Activated CD8-positive, alpha-beta memory T cell treated with anti-CD3 and anti-CD28 coated beads, Interleukin-2, amount 10 ng/mL, durations not matched to agents 7 days and 5 days (primary cell): ENCODE results near the gene CYFIP1. TPM values are rescaled to one million over a fixed set of nuclear protein-coding genes. Genes with fewer than 3 reads are reported as not detected.
"Not testable (repeated sequence)": the region's sequence is repeated elsewhere in the genome, so short reads cannot be mapped to it uniquely, and the experiment has no call there.

Source experiments
- ATAC-seq: fragments of 150-1000 bp; cut with Tn5 transposase; one replicate; pipeline ENCODE4 v1.10.0; 2021; ENCODE audit warnings: moderate library complexity
- CTCF ChIA-PET: fragments of 350-600 bp; sonication (Branson Sonifier 250); formaldehyde crosslinking; loops from one replicate; lab custom pipeline; 2021; ENCODE audit warnings: antibody characterized with exemption; lab: Charles Lee
- DNase-seq: peaks from one replicate; pipeline ENCODE4 v3.0.0-alpha.2; 2020
- H3K27ac Mint-ChIP-seq: one replicate; pipeline ENCODE4 v1.8.0; 2021; ENCODE audit warnings: mild to moderate bottlenecking, mixed read lengths
- H3K27me3 Mint-ChIP-seq: one replicate; pipeline ENCODE4 v1.8.0; 2021; ENCODE audit warnings: mixed read lengths
- H3K36me3 Mint-ChIP-seq: one replicate; pipeline ENCODE4 v1.8.0; 2021; ENCODE audit warnings: mild to moderate bottlenecking, mixed read lengths
- H3K4me1 Mint-ChIP-seq: one replicate; pipeline ENCODE4 v1.8.0; 2021; ENCODE audit warnings: mixed read lengths
- H3K4me3 Mint-ChIP-seq: one replicate; pipeline ENCODE4 v1.8.0; 2021; ENCODE audit warnings: mild to moderate bottlenecking, moderate library complexity, mixed read lengths
- H3K9me3 Mint-ChIP-seq: one replicate; pipeline ENCODE4 v1.8.0; 2022; ENCODE audit warnings: low read depth, mixed read lengths
- total RNA-seq, 2 experiments: library from RNA; stranded (reverse); gene quantifications; one replicate each; pipeline ENCODE4 v1.2.3, GENCODE V29; 2021

CYFIP1 gene
- total RNA-seq = 10 to 100 TPM; 12.3 to 21.2 TPM

DNA sequence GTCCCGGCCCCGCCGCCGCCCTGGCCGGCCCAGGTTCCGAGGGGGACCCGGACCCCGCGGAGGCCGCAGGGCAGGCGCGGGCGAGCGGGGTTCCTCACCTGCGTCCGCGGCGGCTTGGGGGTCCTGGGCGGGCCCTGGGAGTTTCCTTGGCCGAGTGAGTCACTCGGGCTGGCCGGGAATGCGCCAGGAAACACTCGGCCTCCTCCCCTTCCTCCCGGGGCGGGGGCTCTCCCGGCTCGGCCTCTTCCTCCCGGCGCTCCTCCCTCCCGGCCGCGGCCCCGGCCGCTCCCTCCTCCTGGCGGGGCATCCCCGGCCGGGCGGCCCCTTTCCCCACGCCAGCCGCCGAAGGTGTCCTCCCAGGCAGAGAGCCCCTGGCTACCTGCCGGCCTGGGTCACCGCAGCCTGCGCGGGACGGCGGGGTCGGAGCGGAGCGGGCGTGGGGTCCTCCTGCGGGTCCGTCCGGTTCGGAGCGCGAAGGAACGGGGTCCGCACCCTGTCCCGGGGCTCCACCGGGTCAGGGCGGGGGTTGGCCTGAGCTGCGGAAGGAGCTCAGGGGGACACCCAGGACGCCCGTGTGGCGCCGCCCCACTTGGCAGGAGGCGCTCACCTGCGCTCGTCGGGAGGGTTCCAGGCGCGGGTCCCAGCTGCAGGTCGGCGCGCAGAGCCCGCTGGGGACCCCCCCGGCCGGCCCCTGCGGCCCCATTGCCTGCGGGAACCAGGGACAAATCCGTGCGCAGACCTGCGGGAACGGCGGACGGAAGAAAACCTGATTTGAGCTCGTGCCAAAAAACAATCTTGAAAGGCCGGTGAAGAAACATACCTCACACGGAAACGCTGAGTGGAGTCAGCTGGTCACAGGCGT, at the start of gene CYFIP1:
Gene CYFIP1 (minus strand): TSS at position 180 of the 862 bp plus-strand sequence. CDS start 33,083 bp downstream, outside the sequence.
- CTCF ChIA-PET = no interaction called here
- ATAC-seq (peak; percentile 58), DNase-seq (no peak)
- Mint-ChIP-seq H3K4me1 (peaks cover 17% of the 10 kb centered on the region), H3K4me3 (peak within 1 kb of the TSS; percentile 80), H3K27me3 (peaks cover 31% of the 10 kb centered on the region), H3K27ac (peak within 1 kb of the TSS; percentile 12), H3K9me3 (no peaks in the 10 kb centered on the region), H3K36me3 (no peaks in the 10 kb centered on the region)

GRCh38 chr15:23026218-23026617, 46.0 kb upstream of the CYFIP1 start:
- DNase-seq (no peak), ATAC-seq (no peak)
- no peak overlapping the region for H3K27ac Mint-ChIP-seq
- no peaks in the 10 kb centered on the region for H3K9me3 Mint-ChIP-seq
- no peaks in the 10 kb centered on the region for H3K27me3 Mint-ChIP-seq
- CTCF ChIA-PET = interaction anchor here (1.1 kb wide), 1 partner anchor 7 kb away, joined by 3 read pairs; no protein-coding TSS in a partner anchor
- no peak overlapping the region for H3K4me3 Mint-ChIP-seq
- peaks cover 34% of the 10 kb centered on the region for H3K36me3 Mint-ChIP-seq
- H3K4me1 Mint-ChIP-seq = no peaks in the 10 kb centered on the region

GRCh38 chr15:23022156-23022555, 42.0 kb upstream of the CYFIP1 start:
- no peak for DNase-seq
- CTCF ChIA-PET = no interaction called here
- no peak overlapping the region for H3K27ac Mint-ChIP-seq

DNA sequence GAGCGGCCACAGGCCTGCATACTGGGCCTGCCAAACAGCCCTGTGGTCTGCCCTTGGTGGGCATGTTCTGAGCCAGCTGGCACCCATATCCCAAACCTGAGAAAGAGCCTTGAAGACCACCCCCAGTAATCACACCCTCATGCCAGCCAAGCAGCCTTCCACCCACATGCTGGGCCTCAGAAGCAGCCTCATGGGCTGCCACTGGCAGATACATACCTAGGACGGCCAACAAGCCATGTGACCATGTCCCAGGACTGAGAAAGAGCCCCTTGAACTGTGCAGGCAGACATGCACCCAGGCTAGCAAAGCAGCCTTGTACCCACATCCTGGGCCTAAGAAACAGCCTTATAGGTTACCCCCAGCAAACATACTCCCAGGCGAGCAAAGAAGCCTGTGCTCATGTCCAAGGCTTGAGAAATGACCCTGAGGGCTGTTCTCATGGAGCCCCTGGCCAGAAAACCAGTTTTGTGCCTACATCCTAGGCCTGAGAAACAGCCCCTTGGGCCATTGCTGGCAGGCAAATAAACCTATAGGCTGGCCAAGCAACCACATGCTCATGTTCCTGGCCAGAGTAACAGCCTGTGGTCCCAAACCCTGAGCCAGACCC, 34.3 kb upstream of the CYFIP1 start:
- no peaks in the 10 kb centered on the region for H3K4me1 Mint-ChIP-seq
- no peak overlapping the region for H3K4me3 Mint-ChIP-seq
- H3K27ac Mint-ChIP-seq = no peak overlapping the region
- ATAC-seq = no peak
- H3K9me3 Mint-ChIP-seq = no peaks in the 10 kb centered on the region
- CTCF ChIA-PET = no interaction called here
- DNase-seq = no peak
- H3K27me3 Mint-ChIP-seq = no peaks in the 10 kb centered on the region
- peaks cover 28% of the 10 kb centered on the region for H3K36me3 Mint-ChIP-seq

More at GRCh38 chr15:23022156-23022555, 42.0 kb upstream of the CYFIP1 start:
- Mint-ChIP-seq H3K9me3 (no peaks in the 10 kb centered on the region), H3K4me3 (no peak overlapping the region), H3K27me3 (no peaks in the 10 kb centered on the region), H3K36me3 (peaks cover 40% of the 10 kb centered on the region), H3K4me1 (no peaks in the 10 kb centered on the region)
- no peak for ATAC-seq

DNA sequence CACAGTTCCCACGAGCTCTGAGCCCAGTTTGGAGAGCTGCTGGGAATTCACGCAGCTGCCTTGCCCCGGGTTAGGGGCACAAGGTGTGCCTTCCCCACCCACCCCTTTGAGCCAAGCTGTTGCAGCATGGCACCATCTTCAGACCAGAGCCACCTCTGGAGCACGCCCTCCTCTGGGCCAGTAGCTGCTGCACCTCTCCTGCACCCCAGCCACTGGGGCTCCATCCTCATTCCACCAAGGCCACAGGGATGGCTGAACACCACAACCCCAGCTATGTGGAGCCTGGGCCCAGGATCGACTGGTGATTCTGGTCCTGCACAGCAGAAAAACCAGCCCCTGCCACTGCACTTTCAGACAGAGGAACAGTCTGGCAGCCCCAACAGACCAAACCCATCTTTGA, 33.5 kb upstream of the CYFIP1 start:
- Mint-ChIP-seq H3K4me1 (no peaks in the 10 kb centered on the region), H3K27me3 (no peaks in the 10 kb centered on the region), H3K27ac (no peak overlapping the region), H3K4me3 (no peak overlapping the region), H3K9me3 (no peaks in the 10 kb centered on the region), H3K36me3 (peaks cover 26% of the 10 kb centered on the region)
- ATAC-seq (no peak), DNase-seq (no peak)
- CTCF ChIA-PET = no interaction called here

DNA sequence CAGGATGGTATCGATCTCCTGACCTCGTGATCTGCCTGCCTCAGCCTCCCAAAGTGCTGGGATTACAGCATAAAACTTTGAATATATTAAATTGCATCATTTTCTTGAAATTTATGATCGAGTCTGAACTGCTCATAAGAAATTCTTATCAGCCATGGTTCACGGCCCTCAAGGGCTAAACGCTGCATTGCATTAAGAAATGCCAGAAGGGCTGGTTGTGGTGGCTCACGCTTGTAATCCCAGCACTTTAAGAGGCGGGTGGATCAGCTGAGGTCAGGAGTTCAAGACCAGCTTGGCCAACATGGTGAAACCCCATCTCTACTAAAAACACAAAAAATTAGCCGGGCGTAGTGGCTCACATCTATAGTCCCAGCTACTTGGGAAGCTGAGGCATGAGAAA, 32.4 kb upstream of the CYFIP1 start:
- H3K4me1 Mint-ChIP-seq, DNase-seq, H3K27ac Mint-ChIP-seq, ATAC-seq, H3K4me3 Mint-ChIP-seq, H3K27me3 Mint-ChIP-seq, H3K9me3 Mint-ChIP-seq: not testable (repeated sequence)
- H3K36me3 Mint-ChIP-seq = peaks cover 28% of the 10 kb centered on the region
- CTCF ChIA-PET = interaction anchor here (0.6 to 1.4 kb wide), 2 partner anchors 11 to 23 kb away, joined by 3 to 4 read pairs; no protein-coding TSS in a partner anchor

DNA sequence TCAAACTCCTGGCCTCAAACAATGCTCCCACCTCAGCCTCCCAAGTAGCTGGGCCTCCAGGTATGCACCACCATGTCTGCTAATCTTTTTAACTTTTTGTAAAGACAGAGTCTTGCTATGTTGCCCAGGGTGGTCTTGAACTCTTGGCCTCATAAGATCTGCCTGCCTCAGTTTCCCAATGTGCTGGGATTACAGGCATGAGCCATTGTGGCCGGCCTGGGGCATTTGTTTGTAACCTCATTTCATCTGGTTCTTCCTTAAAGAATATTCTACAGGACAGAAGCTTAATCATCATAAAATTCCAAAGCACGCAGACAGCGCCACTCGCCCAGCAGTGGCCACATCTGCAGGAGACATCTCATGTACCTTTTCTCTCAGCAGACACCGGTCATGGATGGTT, 23.6 kb upstream of the CYFIP1 start:
- Mint-ChIP-seq H3K27ac (no peak overlapping the region), H3K9me3 (no peaks in the 10 kb centered on the region), H3K4me1 (no peaks in the 10 kb centered on the region), H3K27me3 (no peaks in the 10 kb centered on the region), H3K36me3 (peaks cover 29% of the 10 kb centered on the region), H3K4me3 (no peak overlapping the region)
- no peak for DNase-seq
- no peak for ATAC-seq
- CTCF ChIA-PET = interaction anchor here (0.9 kb wide), 1 partner anchor 32 kb away, joined by 3 read pairs; no protein-coding TSS in a partner anchor

DNA sequence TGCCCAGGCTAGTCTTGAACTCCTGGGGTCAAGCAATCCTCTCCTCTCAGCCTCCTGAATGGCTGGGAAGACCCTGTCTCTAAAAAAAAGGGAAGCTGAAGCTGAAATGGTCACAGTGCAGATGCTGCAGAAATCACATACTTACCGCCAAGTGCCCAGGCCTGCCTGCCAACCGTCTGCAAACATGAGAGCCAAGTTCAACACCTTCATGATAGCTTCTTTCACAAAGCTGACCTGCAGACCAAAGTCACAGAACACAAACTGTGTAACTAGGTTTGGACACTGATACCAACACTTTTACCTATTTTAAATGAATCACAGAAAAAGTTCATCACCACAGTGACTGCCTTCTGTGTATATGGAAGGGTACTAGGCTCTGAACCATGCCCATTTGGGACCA, 22.8 kb upstream of the CYFIP1 start:
- no peak for ATAC-seq
- Mint-ChIP-seq H3K36me3 (peaks cover 30% of the 10 kb centered on the region), H3K4me3 (no peak overlapping the region), H3K27ac (no peak overlapping the region), H3K4me1 (no peaks in the 10 kb centered on the region), H3K9me3 (no peaks in the 10 kb centered on the region), H3K27me3 (no peaks in the 10 kb centered on the region)
- CTCF ChIA-PET = interaction anchor here (1.1 kb wide), 1 partner anchor 35 kb away, joined by 3 read pairs; no protein-coding TSS in a partner anchor
- no peak for DNase-seq

DNA sequence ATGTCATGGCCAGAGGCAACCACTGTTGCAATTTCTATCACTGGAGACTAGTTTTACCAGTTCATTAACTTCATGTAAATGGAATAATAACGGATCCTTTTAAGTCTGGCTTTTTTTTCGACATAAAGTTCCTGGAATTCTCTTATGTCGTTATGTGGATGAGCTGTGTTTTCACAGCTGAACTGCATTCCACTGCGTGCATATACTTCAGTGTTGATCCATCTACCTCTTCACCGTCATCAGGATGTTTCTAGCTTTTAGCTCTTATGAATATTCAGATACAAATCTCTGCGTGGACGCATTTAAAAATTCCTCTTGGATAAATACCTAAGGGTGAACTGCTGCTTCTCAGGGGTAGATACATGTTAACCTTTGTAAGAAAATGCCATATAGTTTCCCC, 15.6 kb upstream of the CYFIP1 start:
- no peaks in the 10 kb centered on the region for H3K4me1 Mint-ChIP-seq
- peaks cover 26% of the 10 kb centered on the region for H3K36me3 Mint-ChIP-seq
- H3K27me3 Mint-ChIP-seq = no peaks in the 10 kb centered on the region
- no peak for DNase-seq
- CTCF ChIA-PET = no interaction called here
- no peaks in the 10 kb centered on the region for H3K9me3 Mint-ChIP-seq
- no peak for ATAC-seq
- no peak overlapping the region for H3K4me3 Mint-ChIP-seq
- H3K27ac Mint-ChIP-seq = no peak overlapping the region

DNA sequence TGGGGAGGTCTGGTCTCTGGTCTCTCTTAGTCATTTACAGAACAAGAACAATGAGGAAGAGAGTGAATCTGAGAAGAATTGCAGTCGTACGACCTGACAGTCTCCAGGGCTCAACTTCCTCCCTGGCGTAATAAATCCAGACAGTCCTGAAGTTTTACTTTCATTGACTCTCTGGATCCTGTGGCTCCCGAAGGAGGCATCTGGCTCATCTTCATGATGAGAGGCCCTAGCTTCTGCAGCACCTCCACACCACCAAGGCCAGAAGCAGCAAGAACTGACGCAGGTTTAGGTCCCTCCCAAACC, 11.8 kb upstream of the CYFIP1 start:
- Mint-ChIP-seq H3K27ac (no peak overlapping the region), H3K36me3 (peaks cover 16% of the 10 kb centered on the region), H3K9me3 (no peaks in the 10 kb centered on the region), H3K27me3 (no peaks in the 10 kb centered on the region), H3K4me1 (no peaks in the 10 kb centered on the region), H3K4me3 (no peak overlapping the region)
- DNase-seq = no peak
- no peak for ATAC-seq
- CTCF ChIA-PET = no interaction called here

- DNase-seq (no peak), ATAC-seq (no peak)
- Mint-ChIP-seq H3K4me3 (no peak overlapping the region), H3K27ac (no peak overlapping the region), H3K27me3 (no peaks in the 10 kb centered on the region), H3K9me3 (no peaks in the 10 kb centered on the region), H3K4me1 (no peaks in the 10 kb centered on the region), H3K36me3 (peaks cover 8% of the 10 kb centered on the region)
- CTCF ChIA-PET = no interaction called here
Observed at GRCh38 chr15:22989576-22990477, 9.7 kb upstream of the CYFIP1 start.

GRCh38 chr15:22988811-22989210, 8.6 kb upstream of the CYFIP1 start:
- Mint-ChIP-seq H3K4me3 (no peak overlapping the region), H3K36me3 (peaks cover 4% of the 10 kb centered on the region), H3K4me1 (no peaks in the 10 kb centered on the region), H3K27ac (no peak overlapping the region), H3K9me3 (no peaks in the 10 kb centered on the region), H3K27me3 (no peaks in the 10 kb centered on the region)
- ATAC-seq = no peak
- CTCF ChIA-PET = no interaction called here
- no peak for DNase-seq

GRCh38 chr15:22981931-22982330, 1.8 kb upstream of the CYFIP1 start:
- Mint-ChIP-seq H3K27me3 (peaks cover 31% of the 10 kb centered on the region), H3K4me1 (peaks cover 17% of the 10 kb centered on the region)
- H3K36me3 Mint-ChIP-seq, H3K4me3 Mint-ChIP-seq, ATAC-seq, H3K9me3 Mint-ChIP-seq, H3K27ac Mint-ChIP-seq, DNase-seq, CTCF ChIA-PET: not testable (repeated sequence)
